ENCODE data around the gene CNTNAP4. TPM values are rescaled to one million over a fixed set of nuclear protein-coding genes. Genes with fewer than 3 reads are reported as not detected.
A peak's percentile ranks its signal among the peaks of the same experiment; 100 is the strongest.

CNTNAP4 gene
- total and polyA plus RNA-seq, 3 experiments from 2014 or later, result not detected

- CTCF ChIA-PET, result no interaction called here
Measured at GRCh38 chr16:76329106-76329505, 51.9 kb downstream of the CNTNAP4 start.

GRCh38 chr16:76335180-76335974 lies 58.2 kb downstream of the CNTNAP4 start:
- Mint-ChIP-seq H3K4me3 (no peak overlapping the region), H3K27ac (no peak overlapping the region), H3K4me1 (no peaks in the 10 kb centered on the region), H3K36me3 (no peaks in the 10 kb centered on the region), H3K27me3 (no peaks in the 10 kb centered on the region), H3K9me3 (peaks cover 10 to 21% (median 17%) of the 10 kb centered on the region in 5 donors)
- ChIA-PET CTCF (no interaction called here), POLR2A (no interaction called here)
- no peaks in the 10 kb centered on the region for H3K27me3 ChIP-seq (ENCODE audit: insufficient read depth, low read length, poor library complexity, severe bottlenecking)
- H3K4me3 ChIP-seq (ENCODE audit: low read length), result no peak overlapping the region
- no peaks in the 10 kb centered on the region for H3K9me3 ChIP-seq (ENCODE audit: low read length)
- no peaks in the 10 kb centered on the region for H3K36me3 ChIP-seq (ENCODE audit: insufficient read depth, low read length)
- DNase-seq, result no peak
- no peaks in the 10 kb centered on the region for H3K4me1 ChIP-seq (ENCODE audit: insufficient read depth, low read length)
- H3K27ac ChIP-seq (ENCODE audit: low read depth, low read length), result no peak overlapping the region

More at GRCh38 chr16:76329106-76329505, 51.9 kb downstream of the CNTNAP4 start:
- POLR2A ChIA-PET, result no interaction called here
- Histone ChIP-seq H3K9me3 (ENCODE audit: low read length) (no peaks in the 10 kb centered on the region), H3K27ac (ENCODE audit: low read depth, low read length) (no peak overlapping the region), H3K4me3 (ENCODE audit: low read length) (no peak overlapping the region), H3K4me1 (ENCODE audit: insufficient read depth, low read length) (no peaks in the 10 kb centered on the region), H3K36me3 (ENCODE audit: insufficient read depth, low read length) (no peaks in the 10 kb centered on the region), H3K27me3 (ENCODE audit: insufficient read depth, low read length, poor library complexity, severe bottlenecking) (no peaks in the 10 kb centered on the region)
- no peaks in the 10 kb centered on the region for H3K36me3 Mint-ChIP-seq
- no peak for DNase-seq
- peaks cover 1 to 15% (median 5%) of the 10 kb centered on the region in 5 donors for H3K9me3 Mint-ChIP-seq
- H3K4me3 Mint-ChIP-seq, result no peak overlapping the region
- H3K4me1 Mint-ChIP-seq, result no peaks in the 10 kb centered on the region
- H3K27me3 Mint-ChIP-seq, result no peaks in the 10 kb centered on the region
- H3K27ac Mint-ChIP-seq, result no peak overlapping the region

DNA sequence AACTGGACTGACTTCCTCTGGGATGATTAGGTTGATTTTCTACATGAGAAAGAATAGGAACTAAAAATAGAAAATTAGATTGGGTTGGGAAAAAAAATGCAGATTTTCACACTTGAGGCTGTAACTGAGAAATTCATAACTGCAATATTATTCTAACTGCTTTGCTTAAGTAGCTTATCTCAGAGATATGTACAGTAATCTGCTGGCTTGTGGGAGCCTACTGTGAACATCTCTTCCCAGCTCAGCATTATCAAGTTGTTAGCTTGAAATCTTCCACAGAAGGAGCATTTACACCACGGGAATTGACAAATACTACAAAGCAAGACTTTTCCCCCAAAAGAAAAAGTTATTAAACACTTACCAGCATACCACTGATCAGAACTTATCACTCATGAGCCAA lies 58.9 kb downstream of the CNTNAP4 start:
- no peaks in the 10 kb centered on the region for H3K27me3 Mint-ChIP-seq
- CTCF ChIA-PET, result no interaction called here

GRCh38 chr16:76338472-76338871 lies 61.3 kb downstream of the CNTNAP4 start:
- no peaks in the 10 kb centered on the region for H3K36me3 ChIP-seq (ENCODE audit: insufficient read depth, low read length)
- H3K4me1 ChIP-seq (ENCODE audit: insufficient read depth, low read length), result no peaks in the 10 kb centered on the region
- no peak for DNase-seq
- no peaks in the 10 kb centered on the region for H3K9me3 ChIP-seq (ENCODE audit: low read length)
- no peaks in the 10 kb centered on the region for H3K27me3 Mint-ChIP-seq
- ChIA-PET CTCF (no interaction called here), POLR2A (no interaction called here)
- no peak overlapping the region for H3K27ac ChIP-seq (ENCODE audit: low read depth, low read length)
- no peaks in the 10 kb centered on the region for H3K36me3 Mint-ChIP-seq
- no peak overlapping the region for H3K4me3 ChIP-seq (ENCODE audit: low read length)
- H3K27me3 ChIP-seq (ENCODE audit: insufficient read depth, low read length, poor library complexity, severe bottlenecking), result no peaks in the 10 kb centered on the region
- no peak overlapping the region for H3K4me3 Mint-ChIP-seq
- H3K27ac Mint-ChIP-seq, result no peak overlapping the region
- H3K4me1 Mint-ChIP-seq, result no peaks in the 10 kb centered on the region
- H3K9me3 Mint-ChIP-seq, result peaks cover 12 to 21% (median 17%) of the 10 kb centered on the region in 5 donors

More for the DNA sequence above, 58.9 kb downstream of the CNTNAP4 start:
- Histone ChIP-seq H3K4me3 (ENCODE audit: low read length) (no peak overlapping the region), H3K27ac (ENCODE audit: low read depth, low read length) (no peak overlapping the region), H3K36me3 (ENCODE audit: insufficient read depth, low read length) (no peaks in the 10 kb centered on the region), H3K4me1 (ENCODE audit: insufficient read depth, low read length) (no peaks in the 10 kb centered on the region), H3K27me3 (ENCODE audit: insufficient read depth, low read length, poor library complexity, severe bottlenecking) (no peaks in the 10 kb centered on the region), H3K9me3 (ENCODE audit: low read length) (no peaks in the 10 kb centered on the region)
- Mint-ChIP-seq H3K9me3 (peaks cover 10 to 25% (median 17%) of the 10 kb centered on the region in 5 donors), H3K27ac (no peak overlapping the region), H3K4me3 (no peak overlapping the region), H3K4me1 (no peaks in the 10 kb centered on the region), H3K36me3 (no peaks in the 10 kb centered on the region)
- DNase-seq, result no peak
- POLR2A ChIA-PET, result no interaction called here

GRCh38 chr16:76343769-76344168 lies 66.6 kb downstream of the CNTNAP4 start:
- Histone ChIP-seq H3K36me3 (ENCODE audit: insufficient read depth, low read length) (no peaks in the 10 kb centered on the region), H3K4me1 (ENCODE audit: insufficient read depth, low read length) (no peaks in the 10 kb centered on the region), H3K27me3 (ENCODE audit: insufficient read depth, low read length, poor library complexity, severe bottlenecking) (no peaks in the 10 kb centered on the region), H3K9me3 (ENCODE audit: low read length) (no peaks in the 10 kb centered on the region), H3K27ac (ENCODE audit: low read depth, low read length) (no peak overlapping the region), H3K4me3 (ENCODE audit: low read length) (no peak overlapping the region)
- H3K4me3 Mint-ChIP-seq, result no peak overlapping the region
- H3K27ac Mint-ChIP-seq, result no peak overlapping the region
- H3K27me3 Mint-ChIP-seq, result no peaks in the 10 kb centered on the region
- DNase-seq, result no peak
- CTCF ChIA-PET, result no interaction called here
- POLR2A ChIA-PET, result no interaction called here
- H3K4me1 Mint-ChIP-seq, result no peaks in the 10 kb centered on the region
- H3K36me3 Mint-ChIP-seq, result no peaks in the 10 kb centered on the region
- peaks cover 1 to 16% (median 7%) of the 10 kb centered on the region in 5 donors for H3K9me3 Mint-ChIP-seq

GRCh38 chr16:76345163-76345661 lies 68.0 kb downstream of the CNTNAP4 start:
- Histone ChIP-seq H3K36me3 (ENCODE audit: insufficient read depth, low read length) (no peaks in the 10 kb centered on the region), H3K4me3 (ENCODE audit: low read length) (no peak overlapping the region), H3K27ac (ENCODE audit: low read depth, low read length) (no peak overlapping the region), H3K9me3 (ENCODE audit: low read length) (no peaks in the 10 kb centered on the region), H3K27me3 (ENCODE audit: insufficient read depth, low read length, poor library complexity, severe bottlenecking) (no peaks in the 10 kb centered on the region), H3K4me1 (ENCODE audit: insufficient read depth, low read length) (no peaks in the 10 kb centered on the region)
- H3K27ac Mint-ChIP-seq, result no peak overlapping the region
- POLR2A ChIA-PET, result no interaction called here
- DNase-seq, result no peak
- H3K27me3 Mint-ChIP-seq, result no peaks in the 10 kb centered on the region
- no peaks in the 10 kb centered on the region for H3K4me1 Mint-ChIP-seq
- no peaks in the 10 kb centered on the region for H3K36me3 Mint-ChIP-seq
- H3K4me3 Mint-ChIP-seq, result no peak overlapping the region
- CTCF ChIA-PET, result no interaction called here
- H3K9me3 Mint-ChIP-seq, result peaks cover 1 to 15% (median 7%) of the 10 kb centered on the region in 5 donors

DNA sequence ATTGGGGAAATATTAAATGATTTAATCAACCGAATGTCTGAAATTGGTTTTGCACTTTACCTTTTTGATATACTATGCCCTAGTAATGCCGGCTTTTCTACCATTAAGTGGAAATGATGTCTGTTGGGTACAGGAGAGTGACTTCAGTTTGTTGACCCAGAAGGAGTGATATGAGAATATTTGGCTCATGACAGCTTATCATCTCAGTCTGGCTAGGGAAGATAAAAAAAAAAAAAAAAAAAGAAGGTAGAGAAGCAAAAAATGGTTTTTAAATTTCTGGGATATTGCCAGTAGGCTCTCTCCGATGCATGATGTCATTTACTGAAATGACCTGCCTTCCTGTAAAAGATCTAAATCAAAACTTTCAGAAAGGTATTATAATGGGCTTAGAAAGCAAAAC lies 69.0 kb downstream of the CNTNAP4 start:
- no peak overlapping the region for H3K4me3 ChIP-seq (ENCODE audit: low read length)
- no peak for DNase-seq
- Mint-ChIP-seq H3K27me3 (no peaks in the 10 kb centered on the region), H3K9me3 (peaks cover 3 to 15% (median 3%) of the 10 kb centered on the region in 5 donors), H3K4me3 (no peak overlapping the region), H3K27ac (peak overlapping the region in 1 of 8 donors; percentile 4), H3K36me3 (no peaks in the 10 kb centered on the region), H3K4me1 (no peaks in the 10 kb centered on the region)
- H3K4me1 ChIP-seq (ENCODE audit: insufficient read depth, low read length), result no peaks in the 10 kb centered on the region
- H3K36me3 ChIP-seq (ENCODE audit: insufficient read depth, low read length), result no peaks in the 10 kb centered on the region
- H3K27me3 ChIP-seq (ENCODE audit: insufficient read depth, low read length, poor library complexity, severe bottlenecking), result no peaks in the 10 kb centered on the region
- no peaks in the 10 kb centered on the region for H3K9me3 ChIP-seq (ENCODE audit: low read length)
- H3K27ac ChIP-seq (ENCODE audit: low read depth, low read length), result no peak overlapping the region
- ChIA-PET POLR2A (no interaction called here), CTCF (no interaction called here)

DNA sequence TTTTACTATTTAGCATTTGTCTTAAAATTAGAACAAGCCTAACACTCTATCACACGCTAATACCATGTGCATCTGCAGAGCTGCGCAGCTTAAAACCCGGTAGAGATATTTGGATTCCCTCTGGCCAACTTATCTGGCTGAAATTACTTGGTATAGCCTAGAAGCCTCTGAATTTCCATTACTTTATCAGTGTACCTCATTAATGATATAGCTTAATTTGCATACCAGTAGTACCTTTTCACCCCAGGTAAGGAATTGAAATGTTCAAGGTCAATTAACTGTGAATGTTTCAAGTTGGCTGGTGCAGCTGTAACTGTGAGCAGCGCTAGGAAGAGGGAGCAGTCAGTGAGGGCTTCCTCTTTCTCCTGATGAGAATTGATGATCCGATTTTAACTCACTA lies 74.2 kb downstream of the CNTNAP4 start:
- Mint-ChIP-seq H3K27ac (no peak overlapping the region), H3K9me3 (peaks cover 0 to 12% (median 4%) of the 10 kb centered on the region in 5 donors), H3K36me3 (no peaks in the 10 kb centered on the region), H3K4me3 (no peak overlapping the region), H3K4me1 (no peaks in the 10 kb centered on the region), H3K27me3 (no peaks in the 10 kb centered on the region)
- ChIA-PET POLR2A (no interaction called here), CTCF (no interaction called here)
- DNase-seq, result no peak
- Histone ChIP-seq H3K36me3 (ENCODE audit: insufficient read depth, low read length) (no peaks in the 10 kb centered on the region), H3K4me3 (ENCODE audit: low read length) (no peak overlapping the region), H3K27ac (ENCODE audit: low read depth, low read length) (no peak overlapping the region), H3K9me3 (ENCODE audit: low read length) (no peaks in the 10 kb centered on the region), H3K27me3 (ENCODE audit: insufficient read depth, low read length, poor library complexity, severe bottlenecking) (no peaks in the 10 kb centered on the region), H3K4me1 (ENCODE audit: insufficient read depth, low read length) (no peaks in the 10 kb centered on the region)
